ENCODE data around the gene SEZ6L. TPM values are rescaled to one million over a fixed set of nuclear protein-coding genes. Genes with fewer than 3 reads are reported as not detected.

SEZ6L gene
- total RNA-seq, 4 donors from 2014 or later, result 0.27 to 0.57 TPM; not detected in 2

GRCh38 chr22:26385164-26385563, 215.9 kb downstream of the SEZ6L start:
- Histone ChIP-seq H3K4me3 (no peak overlapping the region), H3K27me3 (no peaks in the 10 kb centered on the region), H3K27ac (no peak overlapping the region), H3K36me3 (no peaks in the 10 kb centered on the region), H3K9me3 (no peaks in the 10 kb centered on the region), H3K4me1 (no peaks in the 10 kb centered on the region)
- TF ChIP-seq CTCF (IDR thresholded peaks at IDR 0.05), result no peak
- no peak for TF ChIP-seq POLR2A (IDR thresholded peaks at IDR 0.05)
- no peak for DNase-seq

- Histone ChIP-seq H3K4me3 (no peak overlapping the region), H3K4me1 (no peaks in the 10 kb centered on the region), H3K36me3 (no peaks in the 10 kb centered on the region), H3K27me3 (no peaks in the 10 kb centered on the region), H3K9me3 (no peaks in the 10 kb centered on the region), H3K27ac (no peak overlapping the region)
- DNase-seq, result no peak
- TF ChIP-seq POLR2A (IDR thresholded peaks at IDR 0.05), result no peak
- no peak for TF ChIP-seq CTCF (IDR thresholded peaks at IDR 0.05)
Observed at GRCh38 chr22:26389125-26389524, 219.9 kb downstream of the SEZ6L start.

- no peaks in the 10 kb centered on the region for H3K9me3 ChIP-seq
- no peak for TF ChIP-seq CTCF (IDR thresholded peaks at IDR 0.05)
- TF ChIP-seq POLR2A (IDR thresholded peaks at IDR 0.05), result no peak
- no peak overlapping the region for H3K27ac ChIP-seq
- no peak overlapping the region for H3K4me3 ChIP-seq
- no peaks in the 10 kb centered on the region for H3K4me1 ChIP-seq
- DNase-seq, result no peak
- H3K36me3 ChIP-seq, result no peaks in the 10 kb centered on the region
- H3K27me3 ChIP-seq, result no peaks in the 10 kb centered on the region
Observed at GRCh38 chr22:26391091-26391490, 221.8 kb downstream of the SEZ6L start.

GRCh38 chr22:26391623-26392022, 222.4 kb downstream of the SEZ6L start:
- H3K4me3 ChIP-seq, result no peak overlapping the region
- no peaks in the 10 kb centered on the region for H3K27me3 ChIP-seq
- TF ChIP-seq POLR2A (IDR thresholded peaks at IDR 0.05) (no peak), CTCF (IDR thresholded peaks at IDR 0.05) (no peak)
- H3K36me3 ChIP-seq, result no peaks in the 10 kb centered on the region
- H3K27ac ChIP-seq, result no peak overlapping the region
- H3K9me3 ChIP-seq, result no peaks in the 10 kb centered on the region
- no peaks in the 10 kb centered on the region for H3K4me1 ChIP-seq
- no peak for DNase-seq

- no peak overlapping the region for H3K4me3 ChIP-seq
- H3K27ac ChIP-seq, result no peak overlapping the region
- DNase-seq, result no peak
- no peak for TF ChIP-seq CTCF (IDR thresholded peaks at IDR 0.05)
- TF ChIP-seq POLR2A (IDR thresholded peaks at IDR 0.05), result no peak
- H3K4me1 ChIP-seq, result no peaks in the 10 kb centered on the region
- no peaks in the 10 kb centered on the region for H3K36me3 ChIP-seq
- H3K27me3 ChIP-seq, result no peaks in the 10 kb centered on the region
- no peaks in the 10 kb centered on the region for H3K9me3 ChIP-seq
Observed at GRCh38 chr22:26393929-26394328, 224.7 kb downstream of the SEZ6L start.

- TF ChIP-seq CTCF (IDR thresholded peaks at IDR 0.05) (no peak), POLR2A (IDR thresholded peaks at IDR 0.05) (no peak)
- H3K9me3 ChIP-seq, result no peaks in the 10 kb centered on the region
- DNase-seq, result no peak
- H3K27me3 ChIP-seq, result no peaks in the 10 kb centered on the region
- no peak overlapping the region for H3K4me3 ChIP-seq
- H3K36me3 ChIP-seq, result no peaks in the 10 kb centered on the region
- no peak overlapping the region for H3K27ac ChIP-seq
- no peaks in the 10 kb centered on the region for H3K4me1 ChIP-seq
Observed at GRCh38 chr22:26394777-26395176, 225.5 kb downstream of the SEZ6L start.
